Thyroid gland (tissue), 4 donors: ENCODE measurements around the gene ELMO1. TPM values are rescaled to one million over a fixed set of nuclear protein-coding genes. Genes with fewer than 3 reads are reported as not detected.

Experiments
- DNase-seq, 2 donors: peaks; one replicate each; pipeline ENCODE4 v3.0.0-alpha.2; 2019
- H3K27ac ChIP-seq, 3 donors: fragments of 200-600 bp; sonication (generic); 1 replicate in 2 of 3; 2 replicates in 1 of 3; pipeline ENCODE4 v1.5.1; 2016 to 2019; ENCODE audit warnings: mild to moderate bottlenecking in 1 of 3, moderate library complexity in 1 of 3
- H3K27me3 ChIP-seq: fragments of 200-600 bp; sonication (generic); one replicate; pipeline ENCODE4 v1.5.1; 2019
- H3K36me3 ChIP-seq, 2 donors: fragments of 200-600 bp; sonication (generic); one replicate each; pipeline ENCODE4 v1.5.1; 2016 to 2019
- H3K4me1 ChIP-seq, 2 donors: fragments of 200-600 bp; sonication (generic); one replicate each; pipeline ENCODE4 v1.5.1; 2017 to 2019
- H3K4me3 ChIP-seq, 3 donors: fragments of 200-600 bp; sonication (generic); replicated peaks in 1 of 3; 1 replicate in 2 of 3; 2 replicates in 1 of 3; pipeline ENCODE4 v1.5.1; 2016; ENCODE audit warnings: mild to moderate bottlenecking in 1 of 3
- H3K9me3 ChIP-seq: fragments of 200-600 bp; sonication (generic); one replicate; pipeline ENCODE4 v1.5.1; 2017
- CTCF ChIP-seq, 6 experiments: fragments of 200-600 bp in 3 of 6; fragments of 450-650 bp in 3 of 6; sonication (generic) in 3 of 6; IDR thresholded peaks; one replicate each; pipeline ENCODE4 v1.5.1; 2016 to 2019; ENCODE audit warnings: antibody characterized with exemption in 6 of 6, mild to moderate bottlenecking in 2 of 6, inconsistent platforms in 1 of 6, moderate library complexity in 1 of 6
- POLR2A ChIP-seq, 2 donors: fragments of 450-650 bp; IDR thresholded peaks; one replicate each; pipeline ENCODE4 v1.6.1; 2017; ENCODE audit warnings: antibody characterized with exemption in 2 of 2, mild to moderate bottlenecking in 2 of 2, moderate library complexity in 1 of 2
- WGBS, 2 donors: methylation state at CpG; one replicate each; pipeline ENCODE4 v1.1.5; 2017; 5-methylcytosine and 5-hydroxymethylcytosine counted together
- intact Hi-C: fragments of 100-400 bp; cut with DNase I; formaldehyde crosslinking; loops from one replicate; pipeline ENCODE4 v1.15.1; 2023
- total RNA-seq, 4 donors: library from RNA; depleted of rRNA; stranded (reverse); fragments of >200 nt; gene quantifications; one replicate each; pipeline ENCODE4 v1.2.3, GENCODE V29; 2016

The ELMO1 gene
- total RNA-seq, 4 donors from 2014 or later = 168 to 423 (median 312) TPM

- intact Hi-C loops = no loop called here
- no peaks in the 10 kb centered on the region for H3K27me3 ChIP-seq
- WGBS, 2 donors = 63 to 83% methylated on average over 16 of the region's 16 CpGs
- H3K27ac ChIP-seq = peak overlapping the region in 2 of 3 donors; percentile 37 to 42
- no peak overlapping the region for H3K4me3 ChIP-seq
- TF ChIP-seq POLR2A (IDR thresholded peaks at IDR 0.05) (no peak), CTCF (IDR thresholded peaks at IDR 0.05) (no peak)
- no peaks in the 10 kb centered on the region for H3K9me3 ChIP-seq
- H3K4me1 ChIP-seq = peaks cover 28 to 37% of the 10 kb centered on the region in 2 donors
- H3K36me3 ChIP-seq = no peaks in the 10 kb centered on the region
- DNase-seq = no peak
These were observed 237.4 kb downstream of the ELMO1 start for GRCh38 chr7:37211097-37211880.

GRCh38 chr7:37209195-37209594, 239.5 kb downstream of the ELMO1 start:
- Histone ChIP-seq H3K27ac (peak overlapping the region; percentile 16 to 78 (median 63)), H3K4me1 (peaks cover 28 to 37% of the 10 kb centered on the region in 2 donors), H3K4me3 (no peak overlapping the region), H3K27me3 (no peaks in the 10 kb centered on the region), H3K36me3 (peaks cover under 1 to 3% of the 10 kb centered on the region in 2 donors), H3K9me3 (no peaks in the 10 kb centered on the region)
- DNase-seq = no peak
- TF ChIP-seq CTCF (IDR thresholded peaks at IDR 0.05) (no peak), POLR2A (IDR thresholded peaks at IDR 0.05) (no peak)
- 81% methylated on average over 3 of the region's 3 CpGs for WGBS, 2 donors
- intact Hi-C loops = loop anchor here (10.0 kb wide), 1 partner anchor 626 kb away; no protein-coding TSS in a partner anchor

- H3K27ac ChIP-seq = peak overlapping the region; percentile 19 to 78 (median 63)
- H3K4me3 ChIP-seq = no peak overlapping the region
- whole genome bisulfite sequencing, 2 donors = 3 to 6% methylated on average over 5 of the region's 5 CpGs
- TF ChIP-seq CTCF (IDR thresholded peaks at IDR 0.05) (peak in 4 of 6 experiments; percentile 37 to 69 (median 56)), POLR2A (IDR thresholded peaks at IDR 0.05) (no peak)
- intact Hi-C loops = loop anchor here (10.0 kb wide), 1 partner anchor 626 kb away; no protein-coding TSS in a partner anchor
- peaks cover 28 to 37% of the 10 kb centered on the region in 2 donors for H3K4me1 ChIP-seq
- H3K36me3 ChIP-seq = peaks cover 7 to 9% of the 10 kb centered on the region in 2 donors
- DNase-seq = peak; percentile 74 to 79
- no peaks in the 10 kb centered on the region for H3K27me3 ChIP-seq
- no peaks in the 10 kb centered on the region for H3K9me3 ChIP-seq
These were observed 240.1 kb downstream of the ELMO1 start for GRCh38 chr7:37208528-37208927.

- H3K4me3 ChIP-seq = no peak overlapping the region
- DNase-seq = no peak
- peaks cover 9% of the 10 kb centered on the region in 2 donors for H3K36me3 ChIP-seq
- intact Hi-C loops = loop anchor here (10.0 kb wide), 1 partner anchor 629 kb away; no protein-coding TSS in a partner anchor
- no peaks in the 10 kb centered on the region for H3K27me3 ChIP-seq
- TF ChIP-seq CTCF (IDR thresholded peaks at IDR 0.05) (no peak), POLR2A (IDR thresholded peaks at IDR 0.05) (no peak)
- no peaks in the 10 kb centered on the region for H3K9me3 ChIP-seq
- WGBS, 2 donors = 90 to 93% methylated on average over 3 of the region's 3 CpGs
- peaks cover 23 to 35% of the 10 kb centered on the region in 2 donors for H3K4me1 ChIP-seq
- no peak overlapping the region for H3K27ac ChIP-seq
These were observed 242.5 kb downstream of the ELMO1 start for GRCh38 chr7:37206192-37206591.

GRCh38 chr7:37205451-37205850, 243.2 kb downstream of the ELMO1 start:
- Histone ChIP-seq H3K27me3 (no peaks in the 10 kb centered on the region), H3K4me1 (peaks cover 27 to 35% of the 10 kb centered on the region in 2 donors), H3K27ac (peak overlapping the region in 1 of 3 donors; percentile 0), H3K9me3 (no peaks in the 10 kb centered on the region), H3K36me3 (peaks cover 9% of the 10 kb centered on the region in 2 donors), H3K4me3 (no peak overlapping the region)
- TF ChIP-seq POLR2A (IDR thresholded peaks at IDR 0.05) (no peak), CTCF (IDR thresholded peaks at IDR 0.05) (no peak)
- intact Hi-C loops = loop anchor here (10.0 kb wide), 1 partner anchor 629 kb away; no protein-coding TSS in a partner anchor
- 84 to 94% methylated on average over 6 of the region's 6 CpGs for WGBS, 2 donors
- DNase-seq = no peak
